Iris pigment epithelial cell (primary cell): Measurements from ENCODE around the gene SMIM36.
"Not testable (repeated sequence)": the region's sequence is repeated elsewhere in the genome, so short reads cannot be mapped to it uniquely, and the experiment has no call there.

ENCODE experiments used
- DNase-seq: peaks from one replicate; pipeline ENCODE4 v3.0.0-alpha.2; 2011; ENCODE audit warnings: low read depth

SMIM36 gene

DNA sequence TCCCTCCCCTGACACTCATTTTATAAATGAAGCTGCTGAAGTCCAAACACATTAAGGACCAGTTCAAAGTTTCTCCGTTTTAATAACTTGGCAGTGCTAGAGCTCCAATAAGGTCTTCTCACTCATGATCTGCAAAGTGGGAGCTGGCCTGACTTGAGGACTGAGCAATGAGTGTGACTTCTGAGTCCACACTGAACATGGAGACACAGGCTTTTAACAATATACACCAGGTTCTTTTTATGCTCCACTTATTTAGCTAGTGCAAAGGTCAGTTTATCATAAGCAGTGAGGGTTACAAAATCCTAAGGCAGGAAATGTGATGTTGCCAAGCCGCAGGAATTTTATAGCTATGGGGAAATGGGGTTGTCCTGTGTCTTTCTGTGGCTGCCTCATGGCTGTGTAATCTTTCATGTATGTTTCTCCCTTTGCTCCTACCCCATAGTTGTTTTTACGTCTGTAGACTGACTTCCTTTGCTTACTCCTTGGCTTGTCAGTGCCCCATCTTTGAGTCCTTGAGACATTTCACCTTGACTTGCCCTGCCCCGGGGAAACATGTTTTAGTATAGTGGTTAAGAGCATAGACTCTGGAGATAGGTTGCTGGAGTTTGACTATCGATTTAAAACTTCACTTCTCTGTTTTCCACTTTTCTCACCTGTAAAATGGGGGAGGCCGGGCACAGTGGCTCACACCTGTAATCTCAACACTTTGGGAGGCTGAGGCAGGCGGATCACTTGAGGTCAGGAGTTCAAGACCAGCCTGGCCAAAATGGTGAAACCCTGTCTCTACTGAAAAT lies 77.4 kb downstream of the SMIM36 start:
- peak; percentile 99 for DNase-seq

DNA sequence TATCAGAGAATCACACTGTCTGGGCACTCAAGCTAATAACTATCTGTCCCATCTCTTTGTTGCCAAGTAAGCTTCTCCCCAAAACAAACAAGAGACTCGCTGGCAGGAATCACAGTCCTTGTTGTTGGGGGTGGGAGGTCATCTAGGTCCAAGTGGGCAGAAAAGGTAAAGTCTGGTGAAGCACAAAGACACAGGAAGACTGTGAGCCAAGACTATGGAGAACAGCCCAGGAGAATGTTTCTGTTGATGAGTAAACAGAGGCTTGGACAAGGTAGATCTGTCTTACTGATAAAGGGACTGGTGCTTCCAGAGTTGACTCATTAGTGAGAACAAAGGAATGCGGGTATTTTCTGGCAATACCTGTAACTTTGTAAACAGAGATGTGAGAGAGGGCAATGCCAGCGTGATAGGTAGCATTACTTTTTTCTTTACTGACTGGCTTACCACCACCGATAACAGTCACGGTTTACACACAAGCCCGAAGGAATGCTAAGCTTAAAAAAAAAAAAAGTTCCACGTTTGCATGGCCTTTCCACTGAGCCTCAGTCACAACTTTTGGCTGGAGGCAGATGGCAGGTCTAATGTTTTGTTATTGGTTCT lies 78.1 kb downstream of the SMIM36 start:
- DNase-seq = peak; percentile 63

DNA sequence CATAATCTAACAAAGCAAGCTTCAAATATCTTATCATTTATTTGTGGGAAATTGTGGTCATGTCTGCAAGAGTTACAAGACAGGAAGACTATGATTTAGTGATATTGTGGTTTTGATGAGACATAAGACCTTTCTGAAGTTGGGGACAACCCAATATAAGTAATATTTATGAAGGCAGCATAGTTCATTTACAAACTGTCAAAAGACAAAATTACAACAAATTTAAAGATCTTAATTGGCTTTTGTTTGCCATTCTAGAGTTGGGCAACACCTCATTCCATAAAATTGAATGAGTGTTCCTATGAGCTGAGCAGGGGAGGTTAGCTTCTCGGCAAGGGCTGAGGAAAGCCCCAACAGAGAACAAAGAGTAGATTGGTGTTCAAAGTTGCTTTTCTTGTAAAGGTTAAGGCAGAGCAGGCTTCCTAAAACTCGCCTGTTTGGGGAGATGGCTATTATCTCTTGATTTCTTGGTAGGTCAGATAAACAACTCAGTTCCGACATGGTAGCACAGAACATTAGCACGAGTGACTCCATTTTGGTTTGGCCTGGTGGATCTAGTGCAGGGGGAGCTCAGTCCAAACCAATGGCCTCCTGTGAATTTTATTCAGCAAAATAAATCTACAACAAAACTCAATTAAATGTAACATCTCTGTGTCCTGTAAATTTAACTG lies 78.8 kb downstream of the SMIM36 start:
- DNase-seq = peak; percentile 61

GRCh38 chr17:55431914-55432313 lies 79.3 kb downstream of the SMIM36 start:
- DNase-seq = not testable (repeated sequence)

DNA sequence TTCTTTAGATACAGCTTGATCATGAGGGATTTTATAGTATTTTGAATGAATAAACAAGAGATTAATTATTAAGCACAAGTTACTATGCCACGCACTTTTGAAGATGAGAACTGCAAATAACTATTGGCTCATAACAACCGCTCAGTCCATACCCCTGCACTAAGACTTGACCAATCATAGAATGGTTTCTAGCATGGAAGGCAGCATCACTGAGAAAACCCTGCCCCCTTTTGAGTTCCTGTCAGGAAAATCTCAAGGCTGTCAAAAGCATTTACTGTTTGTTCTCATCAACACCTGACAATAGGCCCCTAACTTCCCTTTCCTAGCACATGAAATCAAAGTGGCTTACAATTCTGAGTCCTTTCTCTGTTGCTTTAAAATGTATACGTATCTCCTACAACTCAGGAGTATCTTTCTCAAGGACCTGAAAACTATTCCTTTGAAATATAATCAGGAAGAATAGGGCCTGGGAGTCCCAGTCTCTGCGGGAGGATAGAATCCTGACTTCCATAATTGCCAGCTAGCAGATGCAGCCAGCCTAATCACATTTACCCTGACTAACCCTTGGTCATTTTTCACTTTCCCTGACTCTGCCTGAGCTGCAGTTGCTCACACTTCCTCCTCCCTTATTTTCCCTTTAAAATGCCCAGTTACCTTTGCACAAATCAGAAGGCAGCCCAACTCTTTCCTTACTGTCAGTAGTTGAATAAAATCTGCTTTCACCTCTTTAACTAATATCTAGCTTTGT lies 80.5 kb downstream of the SMIM36 start:
- DNase-seq = no peak

GRCh38 chr17:55427587-55427882 lies 83.7 kb downstream of the SMIM36 start:
- DNase-seq = no peak

DNA sequence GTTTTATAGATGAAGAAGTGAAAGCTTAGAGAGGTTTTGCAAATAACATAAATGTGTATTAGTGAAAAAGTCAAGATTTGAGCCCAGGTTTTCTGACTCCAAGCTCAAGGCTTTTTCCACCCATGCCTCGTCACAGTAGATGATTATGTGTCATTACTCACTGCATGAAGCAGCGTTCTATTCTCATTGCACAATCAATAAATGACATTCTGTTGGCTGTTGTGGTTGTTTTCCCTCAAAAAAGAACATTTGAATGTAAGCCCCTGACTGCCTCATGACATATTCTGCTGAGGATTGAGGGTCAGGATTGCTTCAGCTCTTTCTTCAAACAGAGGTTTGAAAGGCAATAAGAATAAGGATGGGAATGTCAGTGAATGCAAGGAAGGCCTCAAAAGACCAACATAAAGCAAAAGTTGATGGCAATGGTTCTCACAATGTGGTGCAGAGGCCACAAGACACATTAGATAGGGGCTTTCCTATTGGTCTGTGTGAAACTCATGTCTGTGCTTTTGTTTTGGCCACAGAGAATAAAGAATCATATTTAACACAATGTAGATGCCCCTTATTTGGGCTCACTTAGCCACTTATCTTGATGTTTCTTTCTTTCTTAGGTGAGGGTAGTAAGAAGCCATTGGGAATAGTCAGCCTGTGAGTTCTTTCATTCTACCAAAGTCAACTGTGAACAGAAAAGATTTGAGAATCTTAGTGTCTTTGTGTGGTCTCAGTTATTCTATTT lies 84.2 kb downstream of the SMIM36 start:
- DNase-seq = peak; percentile 96

DNA sequence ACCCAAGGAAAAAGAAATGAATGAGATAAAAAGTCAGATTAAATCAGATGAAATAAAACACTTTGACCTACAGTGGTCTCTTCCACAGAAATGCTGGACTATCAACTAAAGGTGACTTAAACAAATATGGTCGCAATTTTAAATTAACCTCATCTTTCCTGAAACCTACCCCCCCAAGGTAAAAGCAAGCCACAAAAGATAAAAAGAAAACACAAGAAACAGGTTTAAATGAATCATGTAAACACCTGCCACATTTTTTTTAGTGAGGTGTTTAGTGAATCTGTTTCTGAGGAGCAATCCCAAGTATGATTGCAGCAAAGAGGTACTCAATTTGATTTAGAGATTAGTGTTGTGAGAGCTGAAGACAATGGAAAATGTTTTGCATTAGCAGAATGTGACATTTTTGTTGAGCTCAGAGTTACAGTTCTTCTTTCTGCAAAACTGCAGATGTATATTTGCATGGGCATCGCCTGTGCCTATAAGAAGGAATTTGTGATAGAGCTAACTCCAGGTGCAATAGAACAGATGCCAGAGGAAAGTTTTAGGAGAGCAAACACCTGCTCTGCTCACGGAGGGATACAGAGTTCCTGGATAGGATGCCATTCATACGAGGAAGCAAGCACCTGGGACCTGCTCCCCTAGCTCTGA lies 86.2 kb downstream of the SMIM36 start:
- DNase-seq = no peak

- no peak for DNase-seq
Observed at GRCh38 chr17:55423535-55423934, 87.7 kb downstream of the SMIM36 start.

GRCh38 chr17:55422828-55423164 lies 88.5 kb downstream of the SMIM36 start:
- not testable (repeated sequence) for DNase-seq

- DNase-seq = peak; percentile 45
Observed at GRCh38 chr17:55421179-55421934, 89.9 kb downstream of the SMIM36 start, which contains the start of gene MMD. MMD (minus strand) TSS chr17:55421835; CDS start chr17:55421695, 140 bp downstream.

GRCh38 chr17:55420776-55421178 lies 90.5 kb downstream of the SMIM36 start:
- DNase-seq = peak; percentile 36

GRCh38 chr17:55420067-55420775 lies 91.0 kb downstream of the SMIM36 start:
- DNase-seq = peak; percentile 21

DNA sequence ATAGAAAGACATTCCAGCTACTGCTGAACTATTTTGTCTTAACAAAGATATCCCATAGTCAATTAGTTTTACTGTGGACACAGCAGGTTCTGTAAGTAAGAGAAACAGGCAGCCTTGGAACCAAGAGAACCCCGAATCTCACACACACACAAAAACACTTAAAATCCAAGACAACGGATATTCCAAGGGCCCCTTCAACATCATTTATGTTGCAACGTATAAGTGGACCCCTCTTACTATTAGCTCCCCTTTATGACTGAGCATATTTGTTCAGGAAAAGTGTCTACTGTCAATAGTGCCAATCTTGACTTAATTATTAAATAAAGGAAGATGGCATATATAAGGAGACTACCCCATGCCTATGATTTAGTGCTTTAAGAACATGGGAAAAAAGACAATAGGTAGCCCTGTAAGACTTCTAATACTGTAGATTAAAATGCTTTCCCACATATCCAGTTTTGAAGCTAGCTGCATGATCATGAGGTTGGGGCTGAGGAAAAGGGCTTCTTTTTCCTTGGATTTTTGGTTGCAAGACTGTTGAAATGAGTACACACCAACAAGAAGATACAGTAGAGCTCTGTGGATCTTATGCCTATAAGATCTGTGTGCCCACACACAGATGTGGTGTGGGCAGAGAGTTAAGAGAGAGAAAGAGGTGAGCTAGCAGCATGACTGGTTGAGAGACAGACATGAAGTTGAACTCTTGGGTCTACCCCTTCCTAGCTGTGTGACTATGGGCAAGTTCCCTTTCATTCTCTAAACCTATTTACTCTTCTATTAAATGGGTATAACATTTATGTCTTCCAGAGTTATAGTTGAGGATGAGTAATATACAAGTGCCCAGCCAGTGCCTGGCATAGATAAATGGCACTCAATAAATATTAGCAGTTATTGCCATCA lies 92.6 kb downstream of the SMIM36 start:
- DNase-seq = no peak

GRCh38 chr17:55417411-55418268 lies 93.6 kb downstream of the SMIM36 start:
- no peak for DNase-seq

DNA sequence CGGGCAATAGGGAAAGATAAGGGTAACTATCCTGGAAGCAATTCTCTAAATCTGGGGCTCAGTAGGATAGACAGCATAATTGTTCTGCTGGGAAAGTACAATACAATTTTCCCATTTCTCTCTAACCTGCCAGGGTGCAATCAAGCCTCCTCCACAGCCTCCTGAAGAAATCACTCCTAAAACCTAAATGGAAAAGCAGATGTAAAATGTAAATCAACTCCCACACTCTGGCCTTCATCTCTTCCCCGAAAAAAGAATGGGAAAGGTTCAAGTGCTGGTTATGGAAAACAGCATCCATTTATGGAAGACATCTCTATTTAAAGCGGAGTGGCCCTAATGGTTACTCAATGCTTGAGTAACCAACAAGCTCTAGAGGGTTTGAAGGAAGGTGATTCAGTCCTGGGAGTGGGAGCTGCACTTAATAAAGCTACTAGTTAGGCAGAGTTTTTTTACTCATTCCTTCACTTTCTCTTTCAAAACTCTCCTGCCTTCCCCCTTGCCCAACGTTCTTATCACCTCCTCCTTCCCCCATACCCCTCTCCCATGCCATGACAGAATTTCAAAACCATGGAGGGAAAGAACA lies 94.7 kb downstream of the SMIM36 start:
- DNase-seq = peak; percentile 86

GRCh38 chr17:55416000-55416399 lies 95.3 kb downstream of the SMIM36 start:
- no peak for DNase-seq

DNA sequence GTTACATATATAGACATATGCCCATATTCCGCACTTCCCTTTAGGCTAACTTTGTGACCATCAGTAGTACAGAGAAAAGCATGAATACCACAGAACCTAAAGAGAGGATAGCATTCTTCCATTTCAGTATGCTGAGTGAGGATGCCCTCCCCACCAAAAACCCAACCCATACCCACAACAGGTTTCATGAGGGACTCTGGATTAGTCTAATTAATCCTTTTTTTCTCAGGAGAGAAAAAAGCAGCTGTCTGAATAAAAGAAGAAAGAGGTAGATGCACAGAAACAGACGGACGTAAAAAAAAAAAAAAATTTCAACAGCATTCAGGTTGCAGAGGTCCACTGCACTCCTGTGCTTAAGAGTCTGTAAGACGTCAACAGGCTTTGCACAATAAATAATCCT lies 96.3 kb downstream of the SMIM36 start:
- no peak for DNase-seq
